ENCODE measurements around the gene PEX5. TPM values are rescaled to one million over a fixed set of nuclear protein-coding genes. Genes with fewer than 3 reads are reported as not detected.

Gene PEX5
- polyA plus RNA-seq, 1 experiment: 21.4 TPM

DNA sequence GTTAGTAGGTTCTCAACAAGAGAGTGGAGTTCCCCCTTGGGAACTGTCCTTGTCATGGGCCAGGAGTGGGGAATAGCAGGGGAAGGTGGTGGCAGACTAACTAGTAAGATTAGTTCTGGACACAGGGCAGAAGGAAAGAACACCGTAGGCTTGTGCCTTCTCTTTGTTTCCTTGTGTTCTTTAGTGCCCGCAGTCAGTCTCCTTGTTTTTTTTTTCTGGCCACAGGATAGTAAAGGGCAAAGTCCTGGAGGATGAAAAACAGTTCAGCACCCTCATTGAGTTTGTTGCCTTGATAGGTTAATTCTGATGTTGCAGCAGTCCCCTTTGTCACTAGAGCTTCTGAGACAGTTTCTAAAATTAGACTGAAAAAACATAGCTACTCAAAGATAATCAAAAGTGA lies 8.4 kb downstream of the PEX5 start:
- Histone ChIP-seq H3K4me3 (ENCODE audit: low read depth, low read length) (no peak overlapping the region), H3K36me3 (ENCODE audit: control insufficient read depth, insufficient read depth, low read length) (peaks cover 6% of the 10 kb centered on the region), H3K27me3 (ENCODE audit: control insufficient read depth, insufficient read depth, low read length) (no peaks in the 10 kb centered on the region)
- ChIA-PET POLR2A (no interaction called here), CTCF (interaction anchor here (0.8 kb wide), 1 partner anchor 12 kb away, joined by 3 read pairs; no protein-coding TSS in a partner anchor)
- TF ChIP-seq, protein P1, sequence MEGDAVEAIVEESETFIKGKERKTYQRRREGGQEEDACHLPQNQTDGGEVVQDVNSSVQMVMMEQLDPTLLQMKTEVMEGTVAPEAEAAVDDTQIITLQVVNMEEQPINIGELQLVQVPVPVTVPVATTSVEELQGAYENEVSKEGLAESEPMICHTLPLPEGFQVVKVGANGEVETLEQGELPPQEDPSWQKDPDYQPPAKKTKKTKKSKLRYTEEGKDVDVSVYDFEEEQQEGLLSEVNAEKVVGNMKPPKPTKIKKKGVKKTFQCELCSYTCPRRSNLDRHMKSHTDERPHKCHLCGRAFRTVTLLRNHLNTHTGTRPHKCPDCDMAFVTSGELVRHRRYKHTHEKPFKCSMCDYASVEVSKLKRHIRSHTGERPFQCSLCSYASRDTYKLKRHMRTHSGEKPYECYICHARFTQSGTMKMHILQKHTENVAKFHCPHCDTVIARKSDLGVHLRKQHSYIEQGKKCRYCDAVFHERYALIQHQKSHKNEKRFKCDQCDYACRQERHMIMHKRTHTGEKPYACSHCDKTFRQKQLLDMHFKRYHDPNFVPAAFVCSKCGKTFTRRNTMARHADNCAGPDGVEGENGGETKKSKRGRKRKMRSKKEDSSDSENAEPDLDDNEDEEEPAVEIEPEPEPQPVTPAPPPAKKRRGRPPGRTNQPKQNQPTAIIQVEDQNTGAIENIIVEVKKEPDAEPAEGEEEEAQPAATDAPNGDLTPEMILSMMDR (IDR thresholded peaks at IDR 0.05; ENCODE audit: insufficient read depth, low read depth, low read length): no peak
- DNase-seq (ENCODE audit: low read depth): no peak

DNA sequence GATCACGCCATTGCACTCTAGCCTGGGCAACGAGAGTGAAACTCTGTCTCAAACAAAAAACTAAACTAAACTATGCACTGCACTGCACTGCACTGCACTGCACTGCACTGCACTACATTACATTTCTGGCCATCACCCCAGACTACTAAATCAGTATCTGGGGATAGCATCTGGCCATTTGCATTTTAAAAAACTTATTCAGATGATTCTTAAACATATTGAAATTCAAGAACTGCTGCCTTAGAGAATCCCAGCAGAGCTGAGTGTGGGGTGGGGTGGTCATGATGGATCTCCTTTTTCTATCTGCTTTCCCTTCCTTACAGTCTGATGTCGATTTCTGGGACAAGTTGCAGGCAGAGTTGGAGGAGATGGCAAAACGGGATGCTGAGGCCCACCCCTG lies 13.6 kb downstream of the PEX5 start:
- peaks cover 18% of the 10 kb centered on the region for H3K36me3 ChIP-seq (ENCODE audit: control insufficient read depth, insufficient read depth, low read length)
- POLR2A ChIA-PET: no interaction called here
- DNase-seq (ENCODE audit: low read depth): no peak
- TF ChIP-seq, protein P1 (IDR thresholded peaks at IDR 0.05; ENCODE audit: insufficient read depth, low read depth, low read length): no peak
- H3K4me3 ChIP-seq (ENCODE audit: low read depth, low read length): no peak overlapping the region
- CTCF ChIA-PET: no interaction called here
- no peaks in the 10 kb centered on the region for H3K27me3 ChIP-seq (ENCODE audit: control insufficient read depth, insufficient read depth, low read length)

DNA sequence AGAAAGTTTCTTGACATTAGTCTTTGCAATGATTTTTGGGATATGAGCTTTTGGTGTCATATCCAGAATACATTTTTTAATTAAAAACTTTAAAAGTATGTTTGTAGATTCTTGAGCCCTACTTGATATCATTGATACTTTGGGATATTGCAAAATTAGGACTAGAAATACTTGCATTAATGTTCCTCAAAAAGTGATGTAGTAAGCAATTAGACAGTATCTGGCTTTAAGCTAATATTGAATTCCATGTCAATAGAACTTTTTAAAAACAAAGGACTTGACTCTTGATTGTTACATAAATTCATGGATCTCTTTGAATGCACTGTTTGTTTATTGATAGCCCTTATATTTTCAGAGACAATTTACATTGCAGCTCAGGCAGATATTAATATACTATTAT lies 15.6 kb downstream of the PEX5 start:
- CTCF ChIA-PET: no interaction called here
- POLR2A ChIA-PET: no interaction called here
- DNase-seq (ENCODE audit: low read depth): no peak
- no peak overlapping the region for H3K4me3 ChIP-seq (ENCODE audit: low read depth, low read length)
- TF ChIP-seq, protein P1 (IDR thresholded peaks at IDR 0.05; ENCODE audit: insufficient read depth, low read depth, low read length): no peak
- H3K36me3 ChIP-seq (ENCODE audit: control insufficient read depth, insufficient read depth, low read length): peaks cover 28% of the 10 kb centered on the region
- no peaks in the 10 kb centered on the region for H3K27me3 ChIP-seq (ENCODE audit: control insufficient read depth, insufficient read depth, low read length)

DNA sequence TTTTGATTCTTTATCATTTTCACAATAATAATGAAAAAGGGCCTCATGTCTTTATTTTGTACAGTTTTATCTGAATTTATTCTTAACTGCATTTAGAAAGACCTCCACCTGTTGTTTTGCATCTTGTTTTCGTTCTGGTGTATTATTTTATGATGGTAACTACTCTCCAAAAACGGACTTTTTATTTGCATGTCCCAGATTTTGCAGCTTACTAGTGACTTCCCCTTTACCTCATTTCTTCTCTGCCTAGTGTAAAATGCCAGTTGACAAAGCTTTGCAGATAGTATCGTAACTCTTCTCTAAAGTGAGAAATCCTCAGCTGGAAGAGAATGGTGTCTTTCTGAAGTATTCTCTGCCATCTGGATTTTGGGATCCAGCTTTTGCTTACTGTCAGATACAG lies 17.2 kb downstream of the PEX5 start:
- TF ChIP-seq, protein P1 (IDR thresholded peaks at IDR 0.05; ENCODE audit: insufficient read depth, low read depth, low read length): no peak
- DNase-seq (ENCODE audit: low read depth): no peak
- Histone ChIP-seq H3K4me3 (ENCODE audit: low read depth, low read length) (no peak overlapping the region), H3K36me3 (ENCODE audit: control insufficient read depth, insufficient read depth, low read length) (peaks cover 30% of the 10 kb centered on the region), H3K27me3 (ENCODE audit: control insufficient read depth, insufficient read depth, low read length) (no peaks in the 10 kb centered on the region)
- CTCF ChIA-PET: no interaction called here
- POLR2A ChIA-PET: no interaction called here

DNA sequence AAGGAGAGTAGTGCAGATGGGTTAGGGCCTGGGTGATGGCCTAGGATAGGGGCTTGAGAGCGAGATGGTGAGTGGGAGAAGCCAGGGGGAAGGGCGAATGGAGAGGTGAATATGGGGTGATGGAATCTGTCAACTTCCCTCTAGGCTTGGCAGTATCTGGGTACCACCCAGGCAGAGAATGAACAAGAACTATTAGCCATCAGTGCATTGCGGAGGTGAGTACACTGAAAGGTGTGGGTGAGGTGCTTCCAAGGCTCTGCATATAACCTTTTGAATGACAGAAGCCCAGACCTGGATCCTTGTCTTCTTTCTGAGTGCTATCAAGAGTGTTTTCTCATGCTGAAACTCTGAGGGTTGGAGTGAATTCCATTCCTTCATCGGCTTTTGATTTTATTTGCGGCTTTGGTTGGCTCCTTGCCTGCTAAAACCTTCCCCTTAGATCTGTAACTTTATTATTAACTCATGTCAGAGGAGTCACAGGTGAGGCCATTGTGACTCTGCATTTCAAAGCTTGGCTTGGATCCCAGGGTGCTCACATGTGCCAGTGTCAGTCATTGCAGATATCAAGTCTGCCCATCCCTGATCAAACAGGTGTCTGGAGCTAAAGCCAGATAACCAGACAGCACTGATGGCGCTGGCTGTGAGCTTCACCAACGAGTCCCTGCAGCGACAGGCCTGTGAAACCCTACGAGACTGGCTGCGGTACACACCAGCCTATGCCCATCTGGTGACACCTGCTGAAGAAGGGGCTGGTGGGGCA lies 18.6 kb downstream of the PEX5 start:
- Histone ChIP-seq H3K4me3 (ENCODE audit: low read depth, low read length) (no peak overlapping the region), H3K36me3 (ENCODE audit: control insufficient read depth, insufficient read depth, low read length) (peaks cover 26% of the 10 kb centered on the region), H3K27me3 (ENCODE audit: control insufficient read depth, insufficient read depth, low read length) (no peaks in the 10 kb centered on the region)
- CTCF ChIA-PET: interaction anchor here (1.7 kb wide), 1 partner anchor 12 kb away, joined by 7 read pairs; no protein-coding TSS in a partner anchor
- POLR2A ChIA-PET: no interaction called here
- TF ChIP-seq, protein P1 (IDR thresholded peaks at IDR 0.05; ENCODE audit: insufficient read depth, low read depth, low read length): no peak
- DNase-seq (ENCODE audit: low read depth): no peak

Data from BJ (cell line).